ENCODE data around the gene ARMC10. TPM values are rescaled to one million over a fixed set of nuclear protein-coding genes. Genes with fewer than 3 reads are reported as not detected.
A peak's percentile ranks its signal among the peaks of the same experiment; 100 is the strongest.

Gene ARMC10
- total and polyA plus RNA-seq, 9 of the 15 experiments (the other 6 are each of a cell fraction or from before 2014, with no cell fraction given): 17.0 to 113 (median 72.6) TPM

DNA sequence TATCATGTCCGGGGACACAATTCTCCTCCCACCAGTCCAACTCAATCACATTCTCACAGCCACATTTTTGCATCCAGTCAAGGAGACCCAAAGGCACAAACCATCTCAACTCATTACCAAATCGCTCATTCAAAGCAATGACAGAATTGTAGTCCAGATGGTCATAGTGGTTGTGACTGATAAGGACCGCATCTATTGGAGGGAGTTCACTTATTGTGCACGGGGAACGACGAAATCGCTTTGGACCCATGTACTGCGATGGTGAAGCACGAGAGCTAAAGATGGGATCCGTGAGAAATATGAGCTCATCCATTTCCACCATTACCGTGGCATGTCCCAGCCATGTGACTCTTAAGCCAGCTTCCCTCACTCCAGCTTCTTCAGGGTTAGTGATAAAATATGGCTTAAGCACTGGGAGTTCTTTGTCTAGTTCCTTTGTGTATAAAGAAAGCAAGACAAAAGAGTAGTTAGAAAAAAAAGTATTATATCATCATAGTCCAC, 44.9 kb downstream of the ARMC10 start (continued):
- TF ChIP-seq REST (IDR thresholded peaks at IDR 0.05; ENCODE audit: borderline replicate concordance) (no peak), REST (CRISPR knock-in tag; IDR thresholded peaks at IDR 0.05; ENCODE audit: low read depth) (no peak), HOXB6 (CRISPR knock-in tag; IDR thresholded peaks at IDR 0.05; ENCODE audit: borderline replicate concordance) (no peak), TOE1 (IDR thresholded peaks at IDR 0.05; ENCODE audit: borderline replicate concordance) (peak; percentile 84), TOE1 (CRISPR knock-in tag; IDR thresholded peaks at IDR 0.05; ENCODE audit: borderline replicate concordance, low read depth) (peak; percentile 24; the same call in 1 of the 2 replicates), SNRNP70 (optimal IDR thresholded peaks at IDR 0.05; ENCODE audit: low read depth, low read length) (no peak), IRF2 (CRISPR knock-in tag; IDR thresholded peaks at IDR 0.05) (no peak), BRF2 (IDR thresholded peaks at IDR 0.05; ENCODE audit: borderline replicate concordance, insufficient read depth, insufficient read length) (no peak), CREB3 (tag; conservative IDR thresholded peaks at IDR 0.05; ENCODE audit: low read depth) (peak; percentile 81; the same call in 1 of the 2 replicates), NCOR1 (IDR thresholded peaks at IDR 0.05) (peak; percentile 97)

All from K562 (cell line).